GM21576 (cell line): Measurements from ENCODE around the gene LRRN3.
"Not testable (repeated sequence)": the region's sequence is repeated elsewhere in the genome, so short reads cannot be mapped to it uniquely, and the experiment has no call there.

Experiments used
- ATAC-seq: cut with Tn5 transposase; IDR thresholded peaks from one replicate; pipeline ENCODE4 v1.9.1; 2021; ENCODE audit warnings: mild to moderate bottlenecking, moderate library complexity; ENCODE audit not compliant: unreplicated experiment

LRRN3 gene

GRCh38 chr7:111090846-111091245 lies at the start of gene LRRN3:
Gene LRRN3, plus strand, starts transcription at chr7:111091127. Its CDS starts 31,646 bp downstream, at chr7:111122773.
- no peak for ATAC-seq

GRCh38 chr7:111041577-111041976 lies 49.4 kb upstream of the LRRN3 start:
- ATAC-seq = no peak

GRCh38 chr7:111042842-111043241 lies 48.1 kb upstream of the LRRN3 start:
- ATAC-seq = no peak

- ATAC-seq = peak; percentile 69
These were observed 47.4 kb upstream of the LRRN3 start for GRCh38 chr7:111043561-111043960.

DNA sequence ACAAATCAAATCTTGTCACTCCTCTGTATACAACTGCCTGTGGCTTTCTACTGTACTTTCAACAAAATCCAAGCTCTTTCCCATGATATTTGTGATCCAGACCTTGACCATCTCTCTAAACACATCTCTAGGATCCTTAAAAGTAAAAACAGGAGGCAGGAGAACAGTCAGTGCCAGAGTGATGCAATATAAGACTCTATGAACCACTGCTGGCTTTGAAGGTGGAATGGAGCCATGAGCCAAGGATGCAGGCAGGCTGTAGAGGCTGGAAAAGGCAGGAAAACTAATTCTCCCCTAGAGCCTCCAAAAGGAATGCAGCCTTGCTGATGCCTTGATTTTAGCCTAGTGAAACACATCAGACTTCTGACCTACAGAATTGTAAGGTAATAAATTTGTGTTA lies 45.5 kb upstream of the LRRN3 start:
- ATAC-seq = no peak

DNA sequence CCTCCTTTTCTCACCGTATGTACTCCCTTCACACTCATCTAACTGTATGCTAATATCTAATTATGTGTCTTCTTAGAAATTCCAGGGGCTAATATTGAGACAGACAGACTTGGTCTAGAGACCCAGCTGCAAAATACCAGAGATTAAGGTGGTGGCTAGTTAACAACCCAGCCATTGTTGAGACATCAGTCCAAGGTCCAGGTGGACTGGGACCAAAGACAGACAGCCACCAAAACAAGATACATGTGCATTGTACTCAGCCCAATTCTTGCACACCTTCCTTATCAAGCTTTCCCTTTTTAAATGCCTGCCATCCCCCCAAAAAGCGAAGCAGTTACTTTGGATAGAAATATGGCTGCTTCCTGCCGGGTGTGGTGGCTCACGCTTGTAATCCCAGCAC lies 43.3 kb upstream of the LRRN3 start:
- ATAC-seq = no peak

DNA sequence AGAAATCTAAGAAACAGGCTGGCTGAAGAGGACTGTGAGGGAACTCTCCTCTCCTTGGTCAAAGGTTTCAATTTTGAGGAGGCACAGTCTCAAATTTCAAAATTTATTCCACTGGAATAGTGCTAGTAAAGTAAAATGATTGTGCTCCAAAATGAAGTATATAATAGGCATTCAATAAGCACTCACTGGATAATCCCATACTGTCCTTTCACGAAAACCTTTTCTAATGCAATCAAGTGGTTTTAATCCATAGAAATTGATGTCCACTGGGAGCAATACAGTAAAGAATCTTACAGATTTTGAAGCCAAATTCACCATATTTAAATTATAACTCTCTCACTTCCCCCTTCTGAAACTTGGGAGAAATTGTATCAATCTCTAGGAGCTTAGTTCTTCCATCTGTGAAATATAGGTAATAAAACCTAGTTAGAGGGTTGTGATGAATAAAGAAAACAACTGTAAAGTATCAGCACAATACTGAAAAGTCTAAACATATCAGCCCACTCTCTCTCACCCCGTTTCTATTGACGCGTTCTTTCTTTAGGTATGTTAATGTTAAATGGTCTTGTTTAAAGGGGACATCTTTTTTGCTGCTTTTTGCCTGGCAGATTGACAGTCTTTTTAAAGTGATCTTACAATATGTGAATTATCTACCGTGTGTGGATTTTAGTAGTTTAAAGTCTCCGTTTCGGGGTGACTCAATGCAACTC lies 40.8 kb upstream of the LRRN3 start:
- ATAC-seq = no peak

- ATAC-seq = no peak
These were observed 40.0 kb upstream of the LRRN3 start for GRCh38 chr7:111050875-111051416.

- no peak for ATAC-seq
These were observed 39.1 kb upstream of the LRRN3 start for GRCh38 chr7:111051832-111052231.

DNA sequence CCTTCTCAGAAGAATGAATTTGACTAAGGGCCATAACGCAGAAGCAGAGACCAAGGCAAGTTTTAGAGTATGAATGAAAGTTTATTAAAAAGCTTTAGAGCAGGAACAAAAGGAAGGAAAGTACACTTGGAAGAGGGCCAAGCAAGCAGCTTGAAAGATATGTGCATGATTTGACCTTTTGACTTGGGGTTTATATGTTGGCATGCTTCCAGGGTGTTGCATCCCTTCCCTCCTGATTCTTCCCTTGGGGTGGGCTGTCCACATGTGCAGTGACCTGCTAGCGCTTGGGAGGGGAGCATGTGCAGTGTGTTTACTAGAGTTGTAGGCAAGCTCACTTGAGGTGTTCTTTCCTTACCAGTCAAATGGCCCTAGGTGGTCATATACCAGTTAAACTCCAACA lies 37.9 kb upstream of the LRRN3 start:
- no peak for ATAC-seq

DNA sequence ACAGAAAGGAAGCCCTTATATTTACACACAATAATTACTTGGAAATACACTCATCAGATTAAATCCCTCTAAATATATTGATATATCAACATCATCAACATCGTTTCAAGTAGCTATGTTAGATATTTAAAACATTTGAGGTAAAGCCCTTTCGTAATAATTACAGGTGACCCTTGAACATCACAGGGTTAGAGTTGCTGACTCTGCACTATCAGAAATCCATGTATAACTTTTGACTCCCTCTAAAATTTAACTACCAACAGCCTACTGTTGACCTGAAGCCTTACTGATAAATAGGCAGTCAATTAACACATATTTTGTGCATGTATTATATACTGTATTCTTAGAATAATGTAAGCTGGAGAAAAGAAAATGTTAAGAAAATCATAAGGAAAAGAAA lies 34.6 kb upstream of the LRRN3 start:
- ATAC-seq = no peak

GRCh38 chr7:111057066-111057465 lies 33.9 kb upstream of the LRRN3 start:
- ATAC-seq = no peak

GRCh38 chr7:111059833-111060232 lies 31.1 kb upstream of the LRRN3 start:
- no peak for ATAC-seq

- no peak for ATAC-seq
These were observed 27.8 kb upstream of the LRRN3 start for GRCh38 chr7:111063166-111063565.

DNA sequence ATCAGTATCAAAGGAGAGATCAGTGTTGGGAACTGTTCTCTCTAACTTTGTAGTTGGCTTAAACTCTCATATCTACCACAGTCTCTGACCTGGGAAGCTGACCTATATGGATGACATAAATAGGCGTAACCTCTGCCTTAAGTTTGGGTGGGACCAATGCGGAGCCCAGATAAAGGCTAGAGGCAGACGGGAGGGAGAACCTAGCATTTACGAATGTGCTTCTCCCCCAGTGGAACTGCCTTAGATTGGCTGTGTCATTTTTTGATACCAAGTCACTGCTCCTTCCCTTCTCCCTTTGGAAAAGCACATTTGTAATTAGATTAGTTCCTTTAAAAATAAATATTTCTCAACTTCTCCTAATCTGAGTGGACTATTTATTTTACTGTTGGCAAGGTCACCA lies 23.7 kb upstream of the LRRN3 start:
- ATAC-seq = no peak

DNA sequence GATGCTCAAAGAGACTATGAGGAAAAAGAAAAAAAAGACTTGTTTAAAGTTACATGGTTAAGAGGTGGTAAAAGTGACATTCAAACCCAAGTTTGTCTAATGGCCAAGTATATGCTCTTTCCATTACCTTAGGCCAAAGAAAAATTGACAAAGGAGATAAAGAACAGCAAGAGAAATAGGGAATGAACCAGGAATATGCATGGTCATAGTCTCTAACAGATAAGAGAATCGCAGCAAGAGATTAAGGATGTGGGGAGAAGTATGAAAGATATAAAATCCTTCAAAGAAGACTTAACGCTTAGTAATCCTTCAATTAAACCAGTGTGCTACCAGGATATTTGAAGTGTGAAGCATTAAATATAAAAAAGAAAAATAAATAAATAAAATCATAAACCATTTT lies 23.2 kb upstream of the LRRN3 start:
- no peak for ATAC-seq

DNA sequence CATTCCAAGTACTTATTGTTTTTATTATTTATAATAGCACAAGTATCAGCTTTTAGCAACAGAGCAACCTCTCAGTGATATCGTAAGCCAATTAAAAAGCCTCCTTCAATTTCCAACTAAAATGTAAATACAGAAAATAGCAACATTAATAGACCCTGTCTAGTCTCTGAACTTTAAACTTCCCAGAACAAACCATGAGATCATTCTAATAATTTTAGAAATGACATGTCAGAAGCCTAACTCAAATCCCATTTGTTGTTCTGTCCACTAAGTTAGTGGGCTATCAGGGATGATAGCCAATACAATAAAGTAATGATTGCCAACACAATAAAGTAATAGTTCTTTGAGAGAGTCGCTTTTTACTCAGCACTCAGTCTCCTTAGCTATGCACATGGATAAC lies 22.3 kb upstream of the LRRN3 start:
- ATAC-seq = no peak

- ATAC-seq = no peak
These were observed 19.4 kb upstream of the LRRN3 start for GRCh38 chr7:111071556-111071955.

GRCh38 chr7:111072658-111073057 lies 18.3 kb upstream of the LRRN3 start:
- ATAC-seq = not testable (repeated sequence)

DNA sequence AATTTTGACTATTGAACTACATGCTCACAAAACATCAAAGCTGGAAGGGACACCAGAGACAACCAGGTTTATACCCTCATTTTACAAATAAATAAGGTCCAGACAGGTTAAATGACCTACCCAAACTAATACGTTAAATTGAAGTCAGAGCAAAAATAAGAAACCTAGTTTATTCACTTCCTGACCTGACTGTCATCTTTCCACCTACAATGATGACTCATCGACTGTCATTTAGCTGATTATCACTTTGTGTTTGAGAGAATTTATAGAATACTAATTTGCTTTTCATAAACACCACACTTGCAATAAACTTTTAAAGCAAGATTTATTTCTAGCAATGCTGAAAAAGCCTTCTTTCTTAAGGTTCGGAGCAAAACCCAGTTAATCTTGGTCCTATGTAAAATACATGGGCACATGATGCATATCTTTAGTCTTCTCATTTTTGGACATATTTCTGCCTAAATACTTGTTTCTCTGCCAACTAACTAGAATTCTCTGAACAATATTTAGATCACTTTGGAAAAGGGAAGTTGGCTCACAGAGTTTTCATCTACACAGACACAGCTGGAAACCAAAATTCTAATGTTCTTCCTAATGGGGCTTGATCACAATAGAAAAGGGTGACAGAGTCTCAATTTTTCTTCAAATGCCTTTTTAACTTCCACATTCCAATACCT lies 16.7 kb upstream of the LRRN3 start:
- no peak for ATAC-seq

DNA sequence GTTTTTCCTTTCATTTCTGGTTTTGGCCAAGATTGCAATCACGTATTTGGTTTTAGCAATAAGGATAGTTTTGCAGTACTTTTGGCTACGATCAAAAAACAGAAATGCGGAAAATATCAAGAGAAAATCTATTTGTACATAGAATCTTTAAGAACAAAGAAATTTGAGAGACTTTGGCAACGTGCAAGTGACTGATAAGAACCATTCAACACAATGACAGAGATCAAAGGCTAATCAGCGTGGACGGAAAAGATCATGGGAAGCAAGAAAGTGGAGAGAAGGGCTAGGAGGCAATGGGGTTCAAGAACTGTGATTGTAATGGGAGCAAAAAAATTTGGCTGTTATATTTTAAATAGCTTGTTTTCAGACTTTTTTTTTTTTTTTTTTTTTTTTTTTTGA lies 16.2 kb upstream of the LRRN3 start:
- ATAC-seq = no peak

DNA sequence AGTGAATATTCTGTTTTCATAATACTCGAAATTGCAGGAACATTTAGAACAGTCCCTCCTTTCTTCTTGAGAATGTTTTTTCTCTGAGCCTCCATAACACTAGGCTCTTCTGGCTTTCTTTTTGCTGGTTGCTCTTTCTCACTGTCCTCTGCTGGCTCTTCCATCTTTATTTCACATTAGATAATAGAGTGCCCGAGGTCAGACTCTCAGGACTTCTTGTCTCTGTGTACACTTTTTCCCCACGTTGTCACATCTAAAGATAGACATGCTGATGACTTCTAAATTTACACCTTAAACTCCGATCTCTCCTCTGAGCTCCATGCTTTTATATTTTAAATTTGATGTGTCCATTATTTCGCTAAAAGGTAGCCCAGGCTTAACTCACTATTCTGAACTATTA lies 15.4 kb upstream of the LRRN3 start:
- no peak for ATAC-seq
